HG02840 (cell line): Measurements from ENCODE around the gene PRKG1.

Experiments used
- ATAC-seq: cut with Tn5 transposase; IDR thresholded peaks from one replicate; pipeline ENCODE4 v1.9.1; 2021; ENCODE audit warnings: mild to moderate bottlenecking, moderate library complexity, moderate number of reproducible peaks; ENCODE audit not compliant: unreplicated experiment, low FRiP score

The PRKG1 gene

DNA sequence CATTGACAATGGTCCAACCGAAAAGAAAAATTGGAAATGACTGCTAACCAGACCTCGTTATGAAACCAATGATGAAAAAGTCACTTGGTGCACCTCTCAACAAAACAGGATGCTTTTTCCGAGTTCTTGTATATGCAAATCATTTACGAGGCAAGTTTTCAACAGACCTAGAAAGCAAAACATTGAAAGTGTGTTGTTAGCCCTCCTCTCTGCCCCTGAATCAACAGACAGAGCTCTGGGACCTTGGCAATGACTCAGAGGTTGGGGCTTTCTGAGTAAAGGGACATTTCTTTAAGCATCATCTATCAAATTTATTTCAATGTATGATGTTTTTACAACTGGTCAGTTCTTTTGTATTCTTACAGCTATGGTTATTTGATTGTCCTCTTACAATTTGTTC, 1223.5 kb downstream of the PRKG1 start:
- no peak for ATAC-seq

DNA sequence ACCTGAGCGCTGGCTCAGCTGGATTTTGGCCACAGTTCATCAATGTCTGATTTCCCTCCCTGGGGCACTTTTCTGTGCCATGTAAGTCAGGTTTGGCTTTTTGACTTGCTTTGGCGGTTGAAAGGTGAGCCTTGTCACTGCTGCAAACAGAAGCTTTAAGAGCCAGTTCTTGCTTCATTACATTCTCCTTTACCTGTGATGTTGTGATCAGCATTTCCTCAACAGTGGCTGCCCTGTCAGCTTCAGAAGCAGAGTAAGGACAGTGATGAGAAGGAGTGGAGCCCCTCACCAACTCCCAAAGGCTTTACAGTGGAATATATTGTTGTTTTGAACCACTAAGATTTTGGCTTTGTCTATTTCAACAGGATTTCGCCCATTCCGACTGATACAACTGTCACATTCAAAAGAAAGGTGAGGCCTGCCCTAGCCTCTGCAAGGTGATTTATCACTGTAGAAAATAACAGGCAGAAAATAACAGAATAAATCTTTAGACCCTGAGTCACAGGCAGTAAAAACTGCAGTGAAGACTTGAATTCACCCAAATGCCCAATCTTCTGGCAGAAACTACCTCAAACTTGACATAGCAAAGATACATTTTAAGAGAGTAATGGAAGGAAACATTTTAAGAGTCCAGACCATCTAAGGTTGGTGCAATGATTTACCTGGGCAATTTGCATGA, 1226.5 kb downstream of the PRKG1 start:
- ATAC-seq = no peak

GRCh38 chr10:52308251-52309031, 1234.2 kb downstream of the PRKG1 start:
- ATAC-seq = peak; percentile 69

GRCh38 chr10:52312942-52313255, 1238.6 kb downstream of the PRKG1 start:
- no peak for ATAC-seq

- ATAC-seq = no peak
These were observed 1239.1 kb downstream of the PRKG1 start for GRCh38 chr10:52313256-52313932.

DNA sequence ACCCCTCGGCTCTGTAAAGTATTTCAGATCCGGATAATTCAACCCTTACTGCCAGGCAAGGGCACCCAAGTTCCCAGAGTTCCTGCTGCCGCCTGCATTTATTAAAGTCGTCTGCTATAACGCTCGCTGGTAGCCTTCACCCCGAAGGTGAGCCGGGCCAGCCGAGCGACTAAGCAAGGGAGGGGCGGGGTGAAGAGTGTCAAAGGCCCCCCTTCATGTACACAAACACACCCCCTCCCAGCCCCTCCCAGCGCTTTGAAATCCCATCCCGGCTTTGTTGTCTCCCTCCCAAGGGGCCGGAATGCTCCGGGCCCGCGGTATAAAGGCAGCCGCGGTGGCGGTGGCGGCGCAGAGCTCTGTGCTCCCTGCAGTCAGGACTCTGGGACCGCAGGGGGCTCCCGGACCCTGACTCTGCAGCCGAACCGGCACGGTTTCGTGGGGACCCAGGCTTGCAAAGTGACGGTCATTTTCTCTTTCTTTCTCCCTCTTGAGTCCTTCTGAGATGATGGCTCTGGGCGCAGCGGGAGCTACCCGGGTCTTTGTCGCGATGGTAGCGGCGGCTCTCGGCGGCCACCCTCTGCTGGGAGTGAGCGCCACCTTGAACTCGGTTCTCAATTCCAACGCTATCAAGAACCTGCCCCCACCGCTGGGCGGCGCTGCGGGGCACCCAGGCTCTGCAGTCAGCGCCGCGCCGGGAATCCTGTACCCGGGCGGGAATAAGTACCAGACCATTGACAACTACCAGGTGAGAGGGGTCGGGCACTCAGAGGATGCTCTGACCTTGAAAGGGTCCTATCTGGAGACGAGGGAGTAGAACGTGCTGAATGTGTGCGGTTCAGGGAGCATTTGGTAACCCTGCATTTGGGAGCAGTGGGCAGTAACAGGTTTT, 1239.9 kb downstream of the PRKG1 start, which contains the start of gene DKK1:
Gene DKK1, plus strand, starts transcription at position 349 of the 889 bp plus-strand sequence. Its CDS starts 154 bp downstream, at position 503.
- ATAC-seq = no peak

DNA sequence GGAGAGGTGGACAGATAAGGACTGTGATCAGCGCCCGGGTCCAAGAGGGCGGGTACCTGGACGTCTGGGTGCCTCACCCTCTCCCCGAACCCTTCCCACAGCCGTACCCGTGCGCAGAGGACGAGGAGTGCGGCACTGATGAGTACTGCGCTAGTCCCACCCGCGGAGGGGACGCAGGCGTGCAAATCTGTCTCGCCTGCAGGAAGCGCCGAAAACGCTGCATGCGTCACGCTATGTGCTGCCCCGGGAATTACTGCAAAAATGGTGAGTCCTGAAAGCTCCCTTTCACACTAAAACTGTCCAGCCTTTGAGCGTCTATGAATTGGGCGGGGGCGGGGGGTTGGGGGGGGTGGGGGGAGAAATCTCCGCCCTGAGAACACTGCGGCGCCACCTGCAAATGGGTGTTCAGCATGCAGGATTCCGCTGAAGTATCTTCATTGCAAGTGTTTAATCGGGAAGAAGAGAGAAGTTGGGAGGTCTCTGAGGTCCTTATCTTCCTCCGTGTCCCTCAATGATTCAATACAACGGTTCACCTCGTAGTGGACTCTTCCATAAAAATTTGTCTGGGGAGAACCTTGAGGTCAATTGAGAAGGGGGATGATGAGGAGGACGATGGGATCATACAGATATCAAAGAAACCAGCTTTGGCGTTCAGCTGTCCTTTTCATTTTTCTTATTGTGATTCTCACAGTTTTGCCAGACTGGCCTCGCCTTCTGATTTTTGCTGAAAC, 1240.7 kb downstream of the PRKG1 start:
- no peak for ATAC-seq

GRCh38 chr10:52316001-52316400, 1241.7 kb downstream of the PRKG1 start:
- ATAC-seq = no peak

- ATAC-seq = no peak
These were observed 1242.2 kb downstream of the PRKG1 start for GRCh38 chr10:52316500-52316899.

DNA sequence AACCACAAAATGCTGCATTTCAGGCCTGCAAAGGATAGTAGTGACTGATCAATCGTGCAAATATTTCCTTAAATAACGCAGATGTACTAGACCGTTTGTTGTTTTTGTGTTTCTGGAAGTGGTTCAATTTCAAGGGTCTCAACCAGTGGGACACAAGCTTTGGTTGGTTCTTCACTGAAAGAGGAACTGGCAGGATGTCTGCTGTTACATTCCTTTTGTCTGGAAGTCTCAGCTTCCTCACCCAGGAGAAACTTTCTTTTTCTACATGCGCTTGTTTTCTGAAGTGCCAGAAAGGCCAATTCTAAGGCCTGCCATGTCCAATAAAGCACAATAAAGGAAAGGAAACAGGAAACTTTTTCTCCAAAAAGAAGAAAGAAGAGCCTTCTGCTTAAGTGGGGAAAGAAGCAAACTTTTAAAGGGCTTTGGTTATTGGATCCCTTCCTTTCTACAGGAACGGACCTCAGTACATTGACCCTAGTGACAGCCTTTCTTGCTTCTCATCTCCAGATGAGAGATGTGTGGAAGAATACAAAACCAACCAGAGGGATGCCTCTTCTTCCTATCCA, 1243.9 kb downstream of the PRKG1 start:
- ATAC-seq = no peak

- ATAC-seq = no peak
These were observed 1244.7 kb downstream of the PRKG1 start for GRCh38 chr10:52318822-52319464.

GRCh38 chr10:52319926-52320325, 1245.6 kb downstream of the PRKG1 start:
- ATAC-seq = no peak

DNA sequence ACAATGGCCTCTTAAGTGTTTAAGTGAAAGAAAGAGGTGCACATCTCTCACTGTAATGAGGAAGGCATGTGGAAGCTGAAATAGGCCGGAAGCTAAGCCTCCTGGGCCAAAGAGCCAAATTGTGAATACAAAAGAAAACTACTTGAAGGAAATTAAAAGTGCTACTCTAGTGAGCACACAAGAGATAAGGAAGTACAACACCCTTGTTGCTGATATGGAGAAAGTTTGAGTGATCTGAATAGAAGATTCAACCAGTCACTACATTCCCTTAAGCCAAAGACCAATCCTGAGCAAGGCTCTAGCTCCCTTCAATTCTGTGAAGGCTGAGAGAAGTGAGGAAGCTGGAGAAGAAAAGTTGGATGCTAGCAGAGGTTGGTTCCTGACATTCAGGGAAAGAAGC, 1248.0 kb downstream of the PRKG1 start:
- ATAC-seq = no peak

GRCh38 chr10:52322936-52323335, 1248.6 kb downstream of the PRKG1 start:
- ATAC-seq = no peak

DNA sequence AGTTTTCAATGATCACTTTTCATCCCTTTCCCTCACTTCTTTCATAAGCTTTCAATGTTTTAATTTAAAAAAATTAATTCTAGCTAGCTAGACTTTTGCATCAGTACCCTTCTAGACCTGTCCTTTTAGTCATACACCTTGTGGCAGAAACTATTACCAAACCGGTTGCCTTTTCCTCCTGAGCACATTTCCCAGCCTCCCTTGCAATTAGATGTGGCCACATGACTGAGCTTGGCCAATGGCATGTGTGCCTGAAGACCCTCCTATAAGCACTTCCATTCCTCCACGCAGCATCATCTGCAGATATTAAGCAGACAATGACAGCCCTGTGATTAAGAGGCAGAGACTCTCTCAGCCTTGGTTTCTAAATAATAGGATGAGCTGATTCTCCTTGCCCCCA, 1252.1 kb downstream of the PRKG1 start:
- no peak for ATAC-seq

GRCh38 chr10:52331638-52332364, 1257.5 kb downstream of the PRKG1 start:
- ATAC-seq = no peak

DNA sequence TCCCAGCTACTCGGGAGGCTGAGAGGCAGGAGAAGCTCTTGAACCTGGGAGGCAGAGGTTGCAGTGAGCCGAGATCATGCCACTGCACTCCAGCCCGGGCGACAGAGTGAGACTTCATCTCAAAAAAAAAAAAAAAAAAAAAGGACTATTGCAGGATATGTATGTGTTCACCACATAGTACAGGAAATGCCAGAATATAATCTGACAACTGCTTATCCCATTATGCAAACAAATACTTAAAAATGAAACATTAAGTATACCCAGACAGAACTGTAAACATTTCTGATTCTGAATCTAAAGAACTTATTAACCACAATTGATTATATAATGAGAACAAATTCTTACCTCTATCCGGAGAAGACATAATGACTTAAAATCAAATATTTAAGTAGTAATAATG, 1258.5 kb downstream of the PRKG1 start:
- no peak for ATAC-seq

GRCh38 chr10:52334595-52334994, 1260.3 kb downstream of the PRKG1 start:
- no peak for ATAC-seq
